ENCODE results near the gene PACRG.

The PACRG gene

GRCh38 chr6:163250116-163250515 lies 522.3 kb downstream of the PACRG start:
- no peak for TF ChIP-seq CTCF (IDR thresholded peaks at IDR 0.05)

GRCh38 chr6:163252061-163252591 lies 524.4 kb downstream of the PACRG start:
- TF ChIP-seq CTCF (IDR thresholded peaks at IDR 0.05) = no peak

GRCh38 chr6:163253556-163254213 lies 525.9 kb downstream of the PACRG start:
- TF ChIP-seq CTCF (IDR thresholded peaks at IDR 0.05) = no peak

GRCh38 chr6:163254341-163254835 lies 526.6 kb downstream of the PACRG start:
- TF ChIP-seq CTCF (IDR thresholded peaks at IDR 0.05) = no peak

GRCh38 chr6:163255265-163255664 lies 527.5 kb downstream of the PACRG start:
- no peak for TF ChIP-seq CTCF (IDR thresholded peaks at IDR 0.05)

- TF ChIP-seq CTCF (IDR thresholded peaks at IDR 0.05) = no peak
These were observed 531.9 kb downstream of the PACRG start for GRCh38 chr6:163259689-163260088.

- TF ChIP-seq CTCF (IDR thresholded peaks at IDR 0.05) = no peak
These were observed 532.5 kb downstream of the PACRG start for GRCh38 chr6:163260111-163260895.
